ENCODE measurements around the gene DUSP6. TPM values are rescaled to one million over a fixed set of nuclear protein-coding genes. Genes with fewer than 3 reads are reported as not detected.

Gene DUSP6
- total and polyA plus RNA-seq, 2 donors (not counting 1 experiment from before 2014, with no cell fraction given): 3.2 to 42.2 TPM

GRCh38 chr12:89392391-89392790, 40.1 kb upstream of the DUSP6 start:
- no peak overlapping the region for H3K27ac Mint-ChIP-seq
- Histone ChIP-seq H3K27me3 (replicated peaks in 1 of 4; ENCODE audit: control extremely low read depth in 1 of 4, control insufficient read depth in 3 of 4, insufficient read depth in 4 of 4, low read length in 3 of 4) (no peaks in the 10 kb centered on the region), H3K4me3 (ENCODE audit: control extremely low read depth in 1 of 5, extremely low read depth in 1 of 5, insufficient read depth in 1 of 5, low read depth in 2 of 5, low read length in 4 of 5) (no peak overlapping the region), H3K4me2 (replicated peaks; ENCODE audit: low read depth, low read length, poor library complexity, severe bottlenecking) (no peak overlapping the region), H3K27ac (ENCODE audit: low read length in 2 of 2) (no peak overlapping the region), H3K9ac (ENCODE audit: low read length) (no peak overlapping the region), H2AFZ (ENCODE audit: insufficient read depth, low read depth, low read length, poor library complexity, severe bottlenecking) (no peak overlapping the region), H3K9me3 (ENCODE audit: control extremely low read depth in 1 of 3, control insufficient read depth in 2 of 3, insufficient read depth in 1 of 3, low read length in 2 of 3) (no peaks in the 10 kb centered on the region), H3K4me1 (ENCODE audit: control insufficient read depth in 2 of 2, insufficient read depth in 2 of 2, low read length in 2 of 2) (peaks cover 10 to 11% of the 10 kb centered on the region in 2 donors), H3K36me3 (replicated peaks in 1 of 2; ENCODE audit: control extremely low read depth in 1 of 2, control insufficient read depth in 1 of 2, extremely low read depth in 1 of 2, insufficient read depth in 2 of 2, low read length in 1 of 2) (no peaks in the 10 kb centered on the region), H4K20me1 (ENCODE audit: control insufficient read depth, insufficient read depth, low read length, poor library complexity, severe bottlenecking) (no peaks in the 10 kb centered on the region), H3K79me2 (ENCODE audit: control insufficient read depth, insufficient read depth, low read length) (no peaks in the 10 kb centered on the region)
- intact Hi-C loops (cut with micrococcal nuclease): no loop called here
- no peaks in the 10 kb centered on the region for H3K27me3 Mint-ChIP-seq
- CTCF ChIA-PET: no interaction called here
- TF ChIP-seq EZH2 (IDR thresholded peaks at IDR 0.05; ENCODE audit: borderline replicate concordance, insufficient read depth, low read depth, low read length, poor library complexity, severe bottlenecking) (no peak), CTCF (IDR thresholded peaks at IDR 0.05) (no peak)
- H3K9me3 Mint-ChIP-seq (ENCODE audit: insufficient read depth): no peaks in the 10 kb centered on the region
- DNase-seq (no peak), ATAC-seq (ENCODE audit: low read depth) (no peak)
- peaks cover 12% of the 10 kb centered on the region for H3K4me1 Mint-ChIP-seq
- 100% methylated on average over 1 of the region's 3 CpGs for WGBS (ENCODE audit: insufficient coverage)
- POLR2A ChIA-PET: no interaction called here
- H3K4me3 Mint-ChIP-seq: no peak overlapping the region

GRCh38 chr12:89391726-89392336, 39.5 kb upstream of the DUSP6 start:
- POLR2A ChIA-PET: no interaction called here
- Mint-ChIP-seq H3K4me1 (peaks cover 10% of the 10 kb centered on the region), H3K27me3 (no peaks in the 10 kb centered on the region), H3K9me3 (ENCODE audit: insufficient read depth) (no peaks in the 10 kb centered on the region), H3K4me3 (no peak overlapping the region), H3K27ac (no peak overlapping the region)
- Histone ChIP-seq H2AFZ (ENCODE audit: insufficient read depth, low read depth, low read length, poor library complexity, severe bottlenecking) (no peak overlapping the region), H3K4me2 (replicated peaks; ENCODE audit: low read depth, low read length, poor library complexity, severe bottlenecking) (no peak overlapping the region), H3K27ac (ENCODE audit: low read length in 2 of 2) (no peak overlapping the region), H3K9ac (ENCODE audit: low read length) (no peak overlapping the region), H3K4me3 (ENCODE audit: control extremely low read depth in 1 of 5, extremely low read depth in 1 of 5, insufficient read depth in 1 of 5, low read depth in 2 of 5, low read length in 4 of 5) (no peak overlapping the region), H3K4me1 (ENCODE audit: control insufficient read depth in 2 of 2, insufficient read depth in 2 of 2, low read length in 2 of 2) (peaks cover 10 to 11% of the 10 kb centered on the region in 2 donors), H3K36me3 (replicated peaks in 1 of 2; ENCODE audit: control extremely low read depth in 1 of 2, control insufficient read depth in 1 of 2, extremely low read depth in 1 of 2, insufficient read depth in 2 of 2, low read length in 1 of 2) (no peaks in the 10 kb centered on the region), H3K27me3 (replicated peaks in 1 of 4; ENCODE audit: control extremely low read depth in 1 of 4, control insufficient read depth in 3 of 4, insufficient read depth in 4 of 4, low read length in 3 of 4) (no peaks in the 10 kb centered on the region), H3K79me2 (ENCODE audit: control insufficient read depth, insufficient read depth, low read length) (no peaks in the 10 kb centered on the region), H4K20me1 (ENCODE audit: control insufficient read depth, insufficient read depth, low read length, poor library complexity, severe bottlenecking) (no peaks in the 10 kb centered on the region), H3K9me3 (ENCODE audit: control extremely low read depth in 1 of 3, control insufficient read depth in 2 of 3, insufficient read depth in 1 of 3, low read length in 2 of 3) (no peaks in the 10 kb centered on the region)
- intact Hi-C loops (cut with micrococcal nuclease): no loop called here
- CTCF ChIA-PET: no interaction called here
- no peak for DNase-seq
- ATAC-seq (ENCODE audit: low read depth): no peak
- 92% methylated on average over 2 of the region's 6 CpGs for WGBS (ENCODE audit: insufficient coverage)
- TF ChIP-seq CTCF (IDR thresholded peaks at IDR 0.05): no peak
- no peak for TF ChIP-seq EZH2 (IDR thresholded peaks at IDR 0.05; ENCODE audit: borderline replicate concordance, insufficient read depth, low read depth, low read length, poor library complexity, severe bottlenecking)
